D721Med (cell line): ENCODE measurements around the gene FARS2.

Experiments used
- DNase-seq: peaks from one replicate; pipeline ENCODE4 v3.0.0; 2011; ENCODE audit warnings: low spot score; ENCODE audit not compliant: insufficient read length
- FAIRE-seq: peaks from 2 replicates; lab custom pipeline; 2011; peaks lifted over from hg19 to GRCh38; lab: Jason Lieb, UNC
- TF ChIP-seq, protein P1 (sequence below): IDR thresholded peaks from 2 replicates; pipeline ENCODE4 v1.5.1; 2012; ENCODE audit warnings: mild to moderate bottlenecking, control low read depth; ENCODE audit not compliant: insufficient read depth; ENCODE audit errors: missing control alignments

Gene FARS2

DNA sequence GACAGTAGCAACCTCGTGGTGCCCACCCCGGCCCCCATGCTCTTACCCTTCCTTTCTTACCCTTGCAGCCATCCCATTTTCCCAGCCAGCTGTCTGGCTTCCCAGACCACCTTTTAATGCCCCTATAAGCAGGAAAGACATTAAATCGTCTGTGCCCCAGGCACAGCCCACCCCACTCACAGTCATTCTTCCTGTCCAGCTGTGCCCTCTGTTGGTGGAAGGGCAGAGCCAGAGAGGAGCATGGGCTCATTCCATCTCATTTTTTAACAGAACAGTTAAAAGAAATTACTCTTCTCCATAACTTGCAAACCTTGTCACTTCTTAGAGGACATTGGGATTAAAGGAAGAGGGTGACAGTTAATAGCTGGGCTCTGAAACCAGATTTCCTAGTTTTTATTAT, 504.9 kb downstream of the FARS2 start:
- no peak for FAIRE-seq
- TF ChIP-seq, protein P1, sequence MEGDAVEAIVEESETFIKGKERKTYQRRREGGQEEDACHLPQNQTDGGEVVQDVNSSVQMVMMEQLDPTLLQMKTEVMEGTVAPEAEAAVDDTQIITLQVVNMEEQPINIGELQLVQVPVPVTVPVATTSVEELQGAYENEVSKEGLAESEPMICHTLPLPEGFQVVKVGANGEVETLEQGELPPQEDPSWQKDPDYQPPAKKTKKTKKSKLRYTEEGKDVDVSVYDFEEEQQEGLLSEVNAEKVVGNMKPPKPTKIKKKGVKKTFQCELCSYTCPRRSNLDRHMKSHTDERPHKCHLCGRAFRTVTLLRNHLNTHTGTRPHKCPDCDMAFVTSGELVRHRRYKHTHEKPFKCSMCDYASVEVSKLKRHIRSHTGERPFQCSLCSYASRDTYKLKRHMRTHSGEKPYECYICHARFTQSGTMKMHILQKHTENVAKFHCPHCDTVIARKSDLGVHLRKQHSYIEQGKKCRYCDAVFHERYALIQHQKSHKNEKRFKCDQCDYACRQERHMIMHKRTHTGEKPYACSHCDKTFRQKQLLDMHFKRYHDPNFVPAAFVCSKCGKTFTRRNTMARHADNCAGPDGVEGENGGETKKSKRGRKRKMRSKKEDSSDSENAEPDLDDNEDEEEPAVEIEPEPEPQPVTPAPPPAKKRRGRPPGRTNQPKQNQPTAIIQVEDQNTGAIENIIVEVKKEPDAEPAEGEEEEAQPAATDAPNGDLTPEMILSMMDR: peak; percentile 37
- DNase-seq: no peak

DNA sequence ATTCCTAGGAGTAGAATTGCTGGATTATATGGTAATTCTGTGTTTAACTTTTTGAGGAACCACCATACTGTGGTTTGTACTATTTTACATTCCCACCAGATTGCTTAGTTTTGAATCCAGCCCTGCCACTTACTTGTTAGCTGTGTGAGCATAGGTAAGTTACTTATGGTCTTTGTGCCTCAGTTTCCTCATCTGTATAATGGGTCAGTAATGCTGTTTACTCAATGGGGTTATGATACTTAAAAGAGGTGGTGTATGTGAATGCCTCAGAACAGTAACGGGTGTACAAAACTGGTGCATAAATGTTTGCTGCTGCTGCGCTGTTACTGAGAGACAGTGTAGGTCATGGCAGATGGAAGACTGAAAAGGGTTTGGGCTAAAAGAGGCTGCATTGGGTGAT, 506.2 kb downstream of the FARS2 start:
- FAIRE-seq: no peak
- TF ChIP-seq, protein P1: no peak
- DNase-seq: no peak

DNA sequence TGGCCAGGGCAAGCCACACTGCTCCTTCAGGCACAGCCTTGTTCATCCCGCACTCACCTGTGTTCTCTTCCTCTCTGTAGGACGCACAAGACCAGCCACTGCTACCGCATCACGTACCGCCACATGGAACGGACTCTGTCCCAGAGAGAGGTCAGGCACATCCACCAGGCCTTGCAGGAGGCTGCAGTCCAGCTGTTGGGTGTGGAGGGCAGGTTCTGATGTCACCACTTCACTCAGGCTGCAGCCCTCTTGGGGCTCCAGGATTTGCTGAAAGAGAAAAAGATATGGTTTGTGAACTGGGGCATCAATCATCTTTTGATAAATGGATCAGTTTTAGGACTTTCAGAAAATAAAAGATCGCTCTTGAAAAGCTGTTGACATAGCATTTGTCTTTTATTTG, 509.9 kb downstream of the FARS2 start:
- no peak for FAIRE-seq
- DNase-seq: no peak
- TF ChIP-seq, protein P1: no peak

DNA sequence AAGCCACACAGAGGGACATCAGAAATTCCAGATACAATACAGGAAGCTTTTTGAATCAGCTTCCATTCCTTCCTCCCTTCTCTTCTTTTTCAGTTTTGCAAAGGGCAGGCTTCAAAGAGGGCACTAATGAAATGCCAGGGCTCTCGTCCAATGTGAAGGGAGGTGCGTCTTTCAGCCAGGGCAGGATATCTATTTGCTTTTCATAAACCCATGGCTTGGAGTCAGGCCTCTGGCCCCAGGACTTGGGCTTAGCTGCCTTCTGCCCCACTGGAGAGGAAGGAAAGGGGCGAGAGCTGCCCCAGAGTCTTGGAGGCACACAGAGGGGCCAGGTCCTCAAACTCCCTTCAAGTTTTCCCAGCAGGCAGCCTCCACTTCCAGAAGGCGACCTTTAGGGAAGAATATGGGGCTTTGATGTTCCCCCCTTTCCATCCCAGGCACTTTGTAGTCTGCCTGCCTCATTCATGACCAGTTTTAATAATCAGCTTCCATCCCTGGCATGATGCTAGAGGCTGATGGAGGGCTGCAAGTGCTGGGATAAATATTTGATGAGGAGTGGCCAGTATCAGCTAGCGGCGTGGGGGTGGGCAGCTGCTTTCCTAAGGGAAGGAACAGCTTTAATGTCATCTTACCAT, 510.6 kb downstream of the FARS2 start:
- FAIRE-seq (no peak), DNase-seq (no peak)
- TF ChIP-seq, protein P1: no peak

DNA sequence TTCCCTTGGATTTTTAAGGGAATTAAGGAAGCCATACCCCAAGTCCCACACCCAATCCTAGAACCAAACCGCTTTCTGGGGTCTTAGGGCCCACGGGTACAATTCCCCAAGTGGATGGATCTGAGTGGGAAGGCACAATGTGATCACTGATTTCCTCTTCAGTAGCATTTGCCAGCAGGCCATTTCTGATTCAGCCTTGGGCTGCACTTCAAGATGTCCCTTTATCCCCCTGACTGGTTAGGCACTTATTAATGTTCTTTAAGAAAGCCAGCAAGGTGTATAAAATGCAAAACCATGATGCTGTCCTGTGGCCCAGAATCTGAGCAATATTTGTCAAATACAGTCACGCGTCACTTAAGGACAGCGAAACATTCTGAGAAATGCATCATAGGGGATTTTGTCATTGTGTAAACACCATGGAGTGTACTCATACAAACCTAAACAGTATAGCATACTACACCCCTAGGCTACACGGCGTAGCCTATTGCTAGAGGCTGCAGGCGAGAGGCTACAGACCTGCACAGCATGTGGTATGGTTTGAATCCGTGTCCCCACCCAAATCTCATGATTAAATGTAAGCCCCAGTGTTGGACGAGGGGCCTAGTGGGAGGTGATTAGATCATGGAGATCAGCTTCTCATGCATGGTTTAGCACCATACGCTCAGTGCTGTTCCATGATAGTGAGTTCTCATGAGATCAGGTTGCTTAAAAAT, 511.3 kb downstream of the FARS2 start:
- FAIRE-seq (no peak), DNase-seq (no peak)
- TF ChIP-seq, protein P1: no peak

DNA sequence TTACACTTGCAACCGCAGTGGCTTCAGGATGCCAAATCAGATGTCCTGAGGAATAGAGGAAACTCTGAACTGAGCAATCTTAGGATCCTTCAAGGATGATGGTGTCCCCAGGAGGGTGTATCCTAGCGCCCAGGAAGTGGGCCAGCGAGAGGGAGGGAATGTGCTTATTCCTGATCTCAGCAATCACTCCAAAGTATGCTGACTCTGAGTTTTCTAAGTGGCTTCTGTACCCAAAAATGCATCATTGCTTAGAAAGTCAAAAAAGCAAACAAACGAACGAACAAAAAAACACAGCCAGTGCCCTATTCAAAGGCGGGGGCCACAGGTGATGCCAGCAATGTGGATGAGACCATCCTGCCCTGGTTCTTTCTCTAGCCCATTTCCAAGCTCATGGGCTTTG, 514.8 kb downstream of the FARS2 start:
- TF ChIP-seq, protein P1: no peak
- DNase-seq (no peak), FAIRE-seq (no peak)
